ENCODE data around the gene ACSM6. TPM values are rescaled to one million over a fixed set of nuclear protein-coding genes. Genes with fewer than 3 reads are reported as not detected.

ACSM6 gene
- total RNA-seq, 1 experiment from 2014 or later: not detected

- ChIA-PET CTCF (no interaction called here), POLR2A (ENCODE audit: low non-redundant PET) (no interaction called here)
- H3K27me3 ChIP-seq (replicated peaks; ENCODE audit: insufficient read depth, low read depth, low read length, poor library complexity): no peaks in the 10 kb centered on the region
- H3K4me1 ChIP-seq (ENCODE audit: insufficient read depth, low read length, poor library complexity, severe bottlenecking): no peaks in the 10 kb centered on the region
- no peaks in the 10 kb centered on the region for H3K9me3 ChIP-seq (ENCODE audit: low read depth, low read length, poor library complexity, severe bottlenecking)
- H3K36me3 ChIP-seq (ENCODE audit: insufficient read depth, low read length, poor library complexity, severe bottlenecking): no peaks in the 10 kb centered on the region
- H3K4me3 ChIP-seq (ENCODE audit: low read depth, low read length, poor library complexity, severe bottlenecking): no peak overlapping the region
- TF ChIP-seq EZH2 (IDR thresholded peaks at IDR 0.05; ENCODE audit: borderline replicate concordance, low read depth, low read length, poor library complexity, severe bottlenecking) (no peak), CTCF (conservative IDR thresholded peaks at IDR 0.05; ENCODE audit: low read depth, low read length) (no peak)
- DNase-seq (ENCODE audit: low spot score): no peak
- intact Hi-C loops (cut with micrococcal nuclease; ENCODE audit: unreplicated experiment): no loop called here
- H3K27ac ChIP-seq (ENCODE audit: low read depth, low read length, poor library complexity, severe bottlenecking): no peak overlapping the region
- BruUV-seq (replicated peaks): no TSS peak
These were observed 39.5 kb downstream of the ACSM6 start for GRCh38 chr10:95233377-95234034.

GRCh38 chr10:95234951-95235350 lies 40.9 kb downstream of the ACSM6 start:
- H3K27me3 ChIP-seq (replicated peaks; ENCODE audit: insufficient read depth, low read depth, low read length, poor library complexity): no peaks in the 10 kb centered on the region
- CTCF ChIA-PET: interaction anchor here (0.7 kb wide), 1 partner anchor 13 kb away, joined by 5 read pairs; no protein-coding TSS in a partner anchor
- POLR2A ChIA-PET (ENCODE audit: low non-redundant PET): no interaction called here
- no peaks in the 10 kb centered on the region for H3K36me3 ChIP-seq (ENCODE audit: insufficient read depth, low read length, poor library complexity, severe bottlenecking)
- H3K4me1 ChIP-seq (ENCODE audit: insufficient read depth, low read length, poor library complexity, severe bottlenecking): no peaks in the 10 kb centered on the region
- intact Hi-C loops (cut with micrococcal nuclease; ENCODE audit: unreplicated experiment): no loop called here
- no TSS peak for BruUV-seq (replicated peaks)
- H3K9me3 ChIP-seq (ENCODE audit: low read depth, low read length, poor library complexity, severe bottlenecking): no peaks in the 10 kb centered on the region
- no peak overlapping the region for H3K27ac ChIP-seq (ENCODE audit: low read depth, low read length, poor library complexity, severe bottlenecking)
- H3K4me3 ChIP-seq (ENCODE audit: low read depth, low read length, poor library complexity, severe bottlenecking): no peak overlapping the region
- TF ChIP-seq CTCF (conservative IDR thresholded peaks at IDR 0.05; ENCODE audit: low read depth, low read length): no peak
- no peak for TF ChIP-seq EZH2 (IDR thresholded peaks at IDR 0.05; ENCODE audit: borderline replicate concordance, low read depth, low read length, poor library complexity, severe bottlenecking)
- peak; percentile 68 for DNase-seq (ENCODE audit: low spot score)

- no peaks in the 10 kb centered on the region for H3K27me3 ChIP-seq (replicated peaks; ENCODE audit: insufficient read depth, low read depth, low read length, poor library complexity)
- H3K9me3 ChIP-seq (ENCODE audit: low read depth, low read length, poor library complexity, severe bottlenecking): no peaks in the 10 kb centered on the region
- no peaks in the 10 kb centered on the region for H3K36me3 ChIP-seq (ENCODE audit: insufficient read depth, low read length, poor library complexity, severe bottlenecking)
- POLR2A ChIA-PET (ENCODE audit: low non-redundant PET): no interaction called here
- no peak overlapping the region for H3K4me3 ChIP-seq (ENCODE audit: low read depth, low read length, poor library complexity, severe bottlenecking)
- no peak overlapping the region for H3K27ac ChIP-seq (ENCODE audit: low read depth, low read length, poor library complexity, severe bottlenecking)
- no peaks in the 10 kb centered on the region for H3K4me1 ChIP-seq (ENCODE audit: insufficient read depth, low read length, poor library complexity, severe bottlenecking)
- CTCF ChIA-PET: interaction anchor here (0.6 kb wide), 1 partner anchor 607 kb away, joined by 4 read pairs; no protein-coding TSS in a partner anchor
- intact Hi-C loops (cut with micrococcal nuclease; ENCODE audit: unreplicated experiment): no loop called here
- DNase-seq (ENCODE audit: low spot score): no peak
- TF ChIP-seq EZH2 (IDR thresholded peaks at IDR 0.05; ENCODE audit: borderline replicate concordance, low read depth, low read length, poor library complexity, severe bottlenecking): no peak
- TF ChIP-seq CTCF (conservative IDR thresholded peaks at IDR 0.05; ENCODE audit: low read depth, low read length): no peak
- BruUV-seq (replicated peaks): no TSS peak
These were observed 41.6 kb downstream of the ACSM6 start for GRCh38 chr10:95235676-95236067.

Measured in A673 (cell line).